ENCODE results near the gene METTL25.

METTL25 gene

DNA sequence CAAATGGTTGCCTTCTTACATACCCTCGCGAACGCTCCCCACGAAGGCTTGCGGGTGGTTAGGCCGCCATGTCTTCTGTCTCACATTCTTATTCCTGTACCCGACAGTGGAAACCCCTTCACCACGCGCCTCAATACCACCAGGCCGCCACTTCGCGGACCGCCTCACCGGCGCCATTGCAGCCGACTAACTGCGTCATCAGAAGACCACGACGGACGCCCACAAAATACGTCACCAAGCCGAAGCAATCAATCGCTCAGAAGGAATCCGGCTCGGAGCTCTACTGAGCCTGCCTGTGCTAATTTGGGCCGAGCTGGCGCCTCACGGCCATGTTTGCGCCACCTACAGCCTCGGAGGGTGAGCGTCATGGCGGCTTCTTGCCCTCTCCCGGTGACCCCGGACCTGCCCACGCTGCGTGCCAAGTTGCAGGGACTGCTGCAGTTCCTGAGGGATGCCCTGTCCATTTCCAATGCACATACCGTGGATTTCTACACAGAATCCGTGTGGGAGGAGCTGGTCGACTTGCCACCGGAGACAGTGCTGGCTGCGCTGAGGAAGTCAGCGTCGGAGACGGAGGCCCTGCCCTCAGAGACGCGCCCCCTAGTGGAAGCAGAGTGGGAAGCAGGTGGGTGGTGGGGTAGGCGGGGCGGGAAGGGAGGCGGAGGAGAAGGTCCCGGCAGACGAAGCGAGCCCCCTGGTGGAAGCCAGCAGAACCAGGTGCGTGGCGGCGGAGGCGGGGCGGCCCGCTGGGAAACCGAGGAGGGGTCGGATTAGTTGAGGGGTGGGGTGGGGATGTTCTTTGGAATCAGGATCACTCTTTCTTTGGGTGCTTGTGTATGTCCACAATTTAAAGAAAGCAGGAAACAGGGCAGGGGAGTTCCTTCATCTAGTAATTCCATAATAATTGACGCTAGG is at the start of gene METTL25, which contains the start of gene CCDC59:
Gene METTL25 (plus strand): TSS at position 330 of the 915 bp plus-strand sequence. CDS start 37 bp downstream, at position 367.
Gene CCDC59 (minus strand): TSS at position 188 of the 915 bp plus-strand sequence. CDS start 11 bp downstream, at position 177.
- Histone ChIP-seq H4K20me1 (ENCODE audit: insufficient read depth, low read length, poor library complexity, severe bottlenecking) (peaks cover 28% of the 10 kb centered on the region), H3K27me3 (ENCODE audit: insufficient read depth, low read length, poor library complexity, severe bottlenecking) (peaks cover 5% of the 10 kb centered on the region), H3K9me3 (ENCODE audit: insufficient read depth, low read depth, low read length) (no peaks in the 10 kb centered on the region), H3K4me2 (ENCODE audit: low read depth, low read length, poor library complexity, severe bottlenecking) (peak within 1 kb of the TSS; percentile 92), H3K36me3 (ENCODE audit: insufficient read depth, low read length) (peaks cover 13% of the 10 kb centered on the region; the same call in 1 of the 2 replicates), H3K9ac (ENCODE audit: low read depth, low read length, poor library complexity, severe bottlenecking) (peak within 1 kb of the TSS; percentile 98), H3K79me2 (ENCODE audit: insufficient read depth, low read length) (peaks cover 36% of the 10 kb centered on the region), H3K9me2 (replicated peaks; ENCODE audit: low read depth, low read length) (no peaks in the 10 kb centered on the region), H3K4me1 (ENCODE audit: insufficient read depth, low read length, poor library complexity, severe bottlenecking) (peaks cover 42% of the 10 kb centered on the region), H3K4me3 (ENCODE audit: low read length, poor library complexity, severe bottlenecking) (peak within 1 kb of the TSS; percentile 100), H3F3A (ENCODE audit: low read depth) (no peaks in the 10 kb centered on the region), H2AFZ (ENCODE audit: low read length) (peak within 1 kb of the TSS; percentile 98)
- peak; percentile 91 for TF ChIP-seq CTCF (conservative IDR thresholded peaks at IDR 0.05; ENCODE audit: low read length)
- TF ChIP-seq EZH2phosphoT487 (IDR thresholded peaks at IDR 0.05; ENCODE audit: borderline replicate concordance) = no peak

DNA sequence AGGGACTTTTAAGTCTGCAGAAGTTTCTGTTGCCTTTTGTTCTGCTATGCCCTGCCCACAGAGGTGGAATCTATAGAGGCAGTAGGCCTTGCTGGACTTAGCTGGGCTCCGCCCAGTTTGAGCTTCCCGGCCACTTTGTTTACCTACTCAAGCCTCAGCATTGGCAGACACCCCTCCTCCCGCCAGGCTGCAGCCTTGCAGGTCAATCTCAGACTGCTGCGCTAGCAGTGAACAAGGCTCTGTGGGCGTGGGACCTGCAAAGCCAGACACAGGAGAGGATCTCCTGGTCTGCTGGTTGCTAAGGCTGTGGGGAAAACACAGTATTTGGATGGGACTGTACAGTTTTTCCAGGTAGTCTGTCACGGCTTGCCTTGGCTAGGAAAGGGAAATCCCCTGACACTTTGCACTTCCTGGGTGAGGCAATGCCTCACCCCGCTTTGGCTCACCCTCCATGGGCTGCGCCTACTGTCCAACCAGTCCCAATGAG is 43.9 kb upstream of the METTL25 start:
- H2AFZ ChIP-seq (ENCODE audit: low read length) = no peak overlapping the region
- H3K9me3 ChIP-seq (ENCODE audit: insufficient read depth, low read depth, low read length) = no peaks in the 10 kb centered on the region
- H3K36me3 ChIP-seq (ENCODE audit: insufficient read depth, low read length) = no peaks in the 10 kb centered on the region

GRCh38 chr12:82319276-82319675 is 39.1 kb upstream of the METTL25 start:
- no peaks in the 10 kb centered on the region for H3K9me2 ChIP-seq (replicated peaks; ENCODE audit: low read depth, low read length)
- no peak overlapping the region for H3K4me2 ChIP-seq (ENCODE audit: low read depth, low read length, poor library complexity, severe bottlenecking)
- H4K20me1 ChIP-seq (ENCODE audit: insufficient read depth, low read length, poor library complexity, severe bottlenecking) = no peaks in the 10 kb centered on the region
- no peaks in the 10 kb centered on the region for H3K9me3 ChIP-seq (ENCODE audit: insufficient read depth, low read depth, low read length)
- H3K79me2 ChIP-seq (ENCODE audit: insufficient read depth, low read length) = no peaks in the 10 kb centered on the region
- H3K36me3 ChIP-seq (ENCODE audit: insufficient read depth, low read length) = no peaks in the 10 kb centered on the region
- H3F3A ChIP-seq (ENCODE audit: low read depth) = no peaks in the 10 kb centered on the region
- H2AFZ ChIP-seq (ENCODE audit: low read length) = no peak overlapping the region
- H3K4me3 ChIP-seq (ENCODE audit: low read length, poor library complexity, severe bottlenecking) = no peak overlapping the region
- TF ChIP-seq CTCF (conservative IDR thresholded peaks at IDR 0.05; ENCODE audit: low read length) = no peak
- no peak for TF ChIP-seq EZH2phosphoT487 (IDR thresholded peaks at IDR 0.05; ENCODE audit: borderline replicate concordance)
- no peaks in the 10 kb centered on the region for H3K27me3 ChIP-seq (ENCODE audit: insufficient read depth, low read length, poor library complexity, severe bottlenecking)
- H3K9ac ChIP-seq (ENCODE audit: low read depth, low read length, poor library complexity, severe bottlenecking) = no peak overlapping the region
- no peaks in the 10 kb centered on the region for H3K4me1 ChIP-seq (ENCODE audit: insufficient read depth, low read length, poor library complexity, severe bottlenecking)

More for the DNA sequence above, 43.9 kb upstream of the METTL25 start:
- Histone ChIP-seq H3K9ac (ENCODE audit: low read depth, low read length, poor library complexity, severe bottlenecking) (no peak overlapping the region), H3K79me2 (ENCODE audit: insufficient read depth, low read length) (no peaks in the 10 kb centered on the region), H3K27me3 (ENCODE audit: insufficient read depth, low read length, poor library complexity, severe bottlenecking) (no peaks in the 10 kb centered on the region), H3K4me1 (ENCODE audit: insufficient read depth, low read length, poor library complexity, severe bottlenecking) (no peaks in the 10 kb centered on the region), H3K4me2 (ENCODE audit: low read depth, low read length, poor library complexity, severe bottlenecking) (no peak overlapping the region), H3K4me3 (ENCODE audit: low read length, poor library complexity, severe bottlenecking) (no peak overlapping the region), H3K9me2 (replicated peaks; ENCODE audit: low read depth, low read length) (no peaks in the 10 kb centered on the region), H4K20me1 (ENCODE audit: insufficient read depth, low read length, poor library complexity, severe bottlenecking) (no peaks in the 10 kb centered on the region), H3F3A (ENCODE audit: low read depth) (no peaks in the 10 kb centered on the region)
- TF ChIP-seq EZH2phosphoT487 (IDR thresholded peaks at IDR 0.05; ENCODE audit: borderline replicate concordance) (no peak), CTCF (conservative IDR thresholded peaks at IDR 0.05; ENCODE audit: low read length) (no peak)

All from Loucy (cell line).